Astrocyte (in vitro differentiated cells and primary cell): Measurements from ENCODE around the gene PSEN2. TPM values are rescaled to one million over a fixed set of nuclear protein-coding genes. Genes with fewer than 3 reads are reported as not detected.

ENCODE experiments used
- DNase-seq: peaks from one replicate; pipeline ENCODE4 v3.0.0-alpha.2; 2010; ENCODE audit warnings: low read depth
- FAIRE-seq: peaks from 2 replicates; lab custom pipeline; 2011; peaks lifted over from hg19 to GRCh38; lab: Jason Lieb, UNC
- H2AFZ ChIP-seq: 2 replicates; pipeline ENCODE4 v1.6.0; 2012; ENCODE audit warnings: low read depth, low read length, inconsistent platforms
- H3K27ac ChIP-seq: 2 replicates; pipeline ENCODE4 v1.5.1; 2011; ENCODE audit warnings: low read depth, low read length, inconsistent platforms
- H3K27me3 ChIP-seq: 2 replicates; pipeline ENCODE4 v1.6.0; 2011; ENCODE audit warnings: low read length, inconsistent platforms; ENCODE audit not compliant: insufficient read depth
- H3K36me3 ChIP-seq: 2 replicates; pipeline ENCODE4 v1.5.1; 2011; ENCODE audit warnings: low read length, inconsistent platforms; ENCODE audit not compliant: insufficient read depth
- H3K4me1 ChIP-seq: 2 replicates; pipeline ENCODE4 v1.5.1; 2011; ENCODE audit warnings: low read length, inconsistent platforms; ENCODE audit not compliant: insufficient read depth
- H3K4me2 ChIP-seq: 2 replicates; pipeline ENCODE4 v1.6.0; 2012; ENCODE audit warnings: low read length, inconsistent platforms
- H3K4me3 ChIP-seq: 2 replicates; pipeline ENCODE4 v1.5.1; 2011; ENCODE audit warnings: low read depth, mild to moderate bottlenecking, low read length, inconsistent platforms; ENCODE audit not compliant: insufficient read depth
- H3K79me2 ChIP-seq: 2 replicates; pipeline ENCODE4 v1.6.0; 2012; ENCODE audit warnings: mild to moderate bottlenecking, low read length, inconsistent platforms; ENCODE audit not compliant: insufficient read depth
- H3K9ac ChIP-seq: 2 replicates; pipeline ENCODE4 v1.6.0; 2012; ENCODE audit warnings: mild to moderate bottlenecking, low read length, inconsistent platforms
- H3K9me3 ChIP-seq: 2 replicates; pipeline ENCODE4 v1.5.1; 2012; ENCODE audit warnings: low read depth, mild to moderate bottlenecking, low read length, inconsistent platforms; ENCODE audit not compliant: insufficient read depth
- H4K20me1 ChIP-seq: 2 replicates; pipeline ENCODE4 v1.6.0; 2012; ENCODE audit warnings: low read length, inconsistent platforms; ENCODE audit not compliant: insufficient read depth
- H3K27ac Mint-ChIP-seq: one replicate; pipeline ENCODE4 v1.8.0; 2021; ENCODE audit warnings: mild to moderate bottlenecking, mixed read lengths; ENCODE audit not compliant: unreplicated experiment
- H3K27me3 Mint-ChIP-seq: one replicate; pipeline ENCODE4 v1.8.0; 2021; ENCODE audit warnings: low read depth, mixed read lengths; ENCODE audit not compliant: unreplicated experiment
- H3K36me3 Mint-ChIP-seq: one replicate; pipeline ENCODE4 v1.8.0; 2021; ENCODE audit warnings: low read depth, mixed read lengths; ENCODE audit not compliant: unreplicated experiment
- H3K4me1 Mint-ChIP-seq: one replicate; pipeline ENCODE4 v1.8.0; 2021; ENCODE audit warnings: low read depth, mixed read lengths; ENCODE audit not compliant: unreplicated experiment
- H3K4me3 Mint-ChIP-seq: one replicate; pipeline ENCODE4 v1.8.0; 2021; ENCODE audit warnings: mild to moderate bottlenecking, moderate library complexity, mixed read lengths; ENCODE audit not compliant: unreplicated experiment
- H3K9me3 Mint-ChIP-seq: one replicate; pipeline ENCODE4 v1.8.0; 2021; ENCODE audit warnings: mild to moderate bottlenecking, mixed read lengths; ENCODE audit not compliant: unreplicated experiment
- EZH2 ChIP-seq: IDR thresholded peaks from 2 replicates; pipeline ENCODE4 v1.6.1; 2012; ENCODE audit warnings: mild to moderate bottlenecking, low read length, inconsistent platforms; ENCODE audit not compliant: insufficient read depth
- total RNA-seq: library from RNA; stranded (reverse); gene quantifications from 2 replicates; pipeline ENCODE4 v1.2.1, GENCODE V29; 2021
- TF ChIP-seq, protein P1 (sequence below): IDR thresholded peaks from 2 replicates; pipeline ENCODE4 v1.5.1; 2011; ENCODE audit warnings: low read depth, mild to moderate bottlenecking, inconsistent platforms, low read length, moderate library complexity; ENCODE audit not compliant: insufficient read depth

The PSEN2 gene
- total RNA-seq, 1 donor from 2014 or later, result 12.4 TPM

DNA sequence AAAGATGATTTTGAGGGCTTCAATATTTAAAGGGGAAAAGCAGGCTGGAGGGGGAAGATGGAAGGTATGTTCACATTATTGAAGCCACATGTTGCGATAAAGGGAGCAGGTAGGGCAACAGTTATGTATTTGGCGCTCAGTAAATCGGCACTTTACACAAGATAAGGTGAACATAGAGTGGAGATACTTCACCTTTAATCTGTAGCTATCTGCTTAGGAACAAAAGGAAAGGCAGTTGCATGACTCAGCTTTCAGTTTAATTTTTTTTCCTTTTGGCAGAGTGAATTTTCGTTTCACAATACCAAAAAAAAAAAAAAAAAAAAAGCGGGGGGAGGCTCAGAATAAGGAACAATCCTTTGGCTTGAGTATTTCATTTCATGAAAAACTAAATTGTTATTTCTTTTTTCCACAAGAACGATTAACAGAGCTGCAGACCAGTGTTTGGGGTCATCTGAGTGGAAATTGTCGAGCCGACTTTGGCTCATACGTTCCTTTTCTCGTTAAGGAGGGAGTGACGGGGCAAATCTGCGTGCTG, 68.6 kb downstream of the PSEN2 start:
- no peak overlapping the region for H3K27ac Mint-ChIP-seq
- Histone ChIP-seq H3K27ac (peak overlapping the region; percentile 77), H4K20me1 (no peaks in the 10 kb centered on the region), H3K4me3 (peak overlapping the region; percentile 70), H3K9me3 (no peaks in the 10 kb centered on the region), H2AFZ (peak overlapping the region; percentile 70), H3K9ac (peak overlapping the region; percentile 82), H3K27me3 (peaks cover 2% of the 10 kb centered on the region), H3K4me2 (peak overlapping the region; percentile 85), H3K36me3 (no peaks in the 10 kb centered on the region), H3K79me2 (no peaks in the 10 kb centered on the region), H3K4me1 (peaks cover 11% of the 10 kb centered on the region)
- no peak for TF ChIP-seq EZH2
- TF ChIP-seq, protein P1, sequence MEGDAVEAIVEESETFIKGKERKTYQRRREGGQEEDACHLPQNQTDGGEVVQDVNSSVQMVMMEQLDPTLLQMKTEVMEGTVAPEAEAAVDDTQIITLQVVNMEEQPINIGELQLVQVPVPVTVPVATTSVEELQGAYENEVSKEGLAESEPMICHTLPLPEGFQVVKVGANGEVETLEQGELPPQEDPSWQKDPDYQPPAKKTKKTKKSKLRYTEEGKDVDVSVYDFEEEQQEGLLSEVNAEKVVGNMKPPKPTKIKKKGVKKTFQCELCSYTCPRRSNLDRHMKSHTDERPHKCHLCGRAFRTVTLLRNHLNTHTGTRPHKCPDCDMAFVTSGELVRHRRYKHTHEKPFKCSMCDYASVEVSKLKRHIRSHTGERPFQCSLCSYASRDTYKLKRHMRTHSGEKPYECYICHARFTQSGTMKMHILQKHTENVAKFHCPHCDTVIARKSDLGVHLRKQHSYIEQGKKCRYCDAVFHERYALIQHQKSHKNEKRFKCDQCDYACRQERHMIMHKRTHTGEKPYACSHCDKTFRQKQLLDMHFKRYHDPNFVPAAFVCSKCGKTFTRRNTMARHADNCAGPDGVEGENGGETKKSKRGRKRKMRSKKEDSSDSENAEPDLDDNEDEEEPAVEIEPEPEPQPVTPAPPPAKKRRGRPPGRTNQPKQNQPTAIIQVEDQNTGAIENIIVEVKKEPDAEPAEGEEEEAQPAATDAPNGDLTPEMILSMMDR, result no peak
- peaks cover 6% of the 10 kb centered on the region for H3K27me3 Mint-ChIP-seq
- H3K36me3 Mint-ChIP-seq, result peaks cover 2% of the 10 kb centered on the region
- peaks cover 5% of the 10 kb centered on the region for H3K4me1 Mint-ChIP-seq
- H3K4me3 Mint-ChIP-seq, result peak overlapping the region; percentile 80
- H3K9me3 Mint-ChIP-seq, result peaks cover 4% of the 10 kb centered on the region
- no peak for FAIRE-seq
- DNase-seq, result peak; percentile 32

- H3K4me2 ChIP-seq, result peak overlapping the region; percentile 85
- no peak for FAIRE-seq
- peaks cover 2% of the 10 kb centered on the region for H3K36me3 Mint-ChIP-seq
- H3K9me3 Mint-ChIP-seq, result peaks cover 3% of the 10 kb centered on the region
- H3K4me1 ChIP-seq, result peaks cover 11% of the 10 kb centered on the region
- H3K27me3 ChIP-seq, result peaks cover 2% of the 10 kb centered on the region
- H3K9me3 ChIP-seq, result no peaks in the 10 kb centered on the region
- H3K27ac ChIP-seq, result peak overlapping the region; percentile 77
- no peaks in the 10 kb centered on the region for H3K36me3 ChIP-seq
- H3K27ac Mint-ChIP-seq, result peak overlapping the region; percentile 63
- no peaks in the 10 kb centered on the region for H3K79me2 ChIP-seq
- peaks cover 6% of the 10 kb centered on the region for H3K27me3 Mint-ChIP-seq
- DNase-seq, result peak; percentile 32
- H3K4me3 ChIP-seq, result peak overlapping the region; percentile 70
- TF ChIP-seq, protein P1, result no peak
- TF ChIP-seq EZH2, result no peak
- H2AFZ ChIP-seq, result peak overlapping the region; percentile 70
- no peaks in the 10 kb centered on the region for H4K20me1 ChIP-seq
- peaks cover 5% of the 10 kb centered on the region for H3K4me1 Mint-ChIP-seq
- H3K9ac ChIP-seq, result peak overlapping the region; percentile 82
- H3K4me3 Mint-ChIP-seq, result peak overlapping the region; percentile 80
Observed at GRCh38 chr1:226939438-226940028, 69.1 kb downstream of the PSEN2 start.
